H9 (cell line): ENCODE results near the gene LDLRAD4. TPM values are rescaled to one million over a fixed set of nuclear protein-coding genes. Genes with fewer than 3 reads are reported as not detected.
A peak's percentile ranks its signal among the peaks of the same experiment; 100 is the strongest.
"Not testable (repeated sequence)": the region's sequence is repeated elsewhere in the genome, so short reads cannot be mapped to it uniquely, and the experiment has no call there.

Source experiments
- DNase-seq: peaks from one replicate; pipeline ENCODE4 v3.0.0-alpha.2; 2017
- H2AFZ ChIP-seq: one replicate; pipeline ENCODE4 v1.6.1; 2013; ENCODE audit warnings: mild to moderate bottlenecking, low read length, control low read depth, moderate library complexity
- H2AK5ac ChIP-seq: 2 replicates; pipeline ENCODE4 v1.6.1; 2013; ENCODE audit warnings: low read length, control low read depth, mixed read lengths; ENCODE audit not compliant: insufficient read length
- H2BK120ac ChIP-seq: one replicate; pipeline ENCODE4 v1.6.1; 2013; ENCODE audit warnings: low read depth, mild to moderate bottlenecking, low read length, control low read depth, inconsistent platforms; ENCODE audit not compliant: poor library complexity, severe bottlenecking
- H2BK12ac ChIP-seq: 2 replicates; pipeline ENCODE4 v1.6.1; 2013; ENCODE audit warnings: low read length, control low read depth, mixed read lengths, low read depth; ENCODE audit not compliant: insufficient read length
- H2BK15ac ChIP-seq: 2 replicates; pipeline ENCODE4 v1.6.1; 2013; ENCODE audit warnings: low read depth, low read length, control low read depth
- H2BK20ac ChIP-seq: one replicate; pipeline ENCODE4 v1.6.1; 2013; ENCODE audit warnings: low read depth, mild to moderate bottlenecking, low read length, control low read depth, inconsistent platforms; ENCODE audit not compliant: poor library complexity, severe bottlenecking
- H2BK5ac ChIP-seq: 2 replicates; pipeline ENCODE4 v1.6.1; 2013; ENCODE audit warnings: low read length, control low read depth, mixed read lengths; ENCODE audit not compliant: insufficient read length
- H3K14ac ChIP-seq: 2 replicates; pipeline ENCODE4 v1.6.1; 2013; ENCODE audit warnings: low read length, control low read depth; ENCODE audit not compliant: insufficient read depth
- H3K18ac ChIP-seq: 2 replicates; pipeline ENCODE4 v1.6.1; 2013; ENCODE audit warnings: low read depth, mild to moderate bottlenecking, mixed read lengths, low read length, control low read depth; ENCODE audit not compliant: insufficient read length
- H3K23ac ChIP-seq: 2 replicates; pipeline ENCODE4 v1.6.1; 2013; ENCODE audit warnings: low read length, control low read depth, mixed read lengths, low read depth; ENCODE audit not compliant: insufficient read length
- H3K23me2 ChIP-seq: 2 replicates; pipeline ENCODE4 v1.6.1; 2013; ENCODE audit warnings: low read depth, mild to moderate bottlenecking, mixed read lengths, low read length, control low read depth; ENCODE audit not compliant: insufficient read length, poor library complexity, severe bottlenecking
- H3K27ac ChIP-seq: 2 replicates; pipeline ENCODE4 v1.5.1; 2013; ENCODE audit warnings: low read length, control low read depth, mixed read lengths, low read depth; ENCODE audit not compliant: insufficient read length
- H3K27me3 ChIP-seq: 2 replicates; pipeline ENCODE4 v1.6.1; 2013; ENCODE audit warnings: low read length, control low read depth, inconsistent platforms; ENCODE audit not compliant: insufficient read depth
- H3K4ac ChIP-seq: 2 replicates; pipeline ENCODE4 v1.6.1; 2013; ENCODE audit warnings: low read depth, mild to moderate bottlenecking, control low read depth, inconsistent platforms, low read length, moderate library complexity
- H3K4me1 ChIP-seq: 2 replicates; pipeline ENCODE4 v1.6.1; 2013; ENCODE audit warnings: low read length, control low read depth, inconsistent platforms; ENCODE audit not compliant: insufficient read depth
- H3K4me2 ChIP-seq: 2 replicates; pipeline ENCODE4 v1.6.1; 2013; ENCODE audit warnings: low read length, control low read depth, mixed read lengths; ENCODE audit not compliant: insufficient read length, insufficient read depth
- H3K56ac ChIP-seq: 2 replicates; pipeline ENCODE4 v1.6.1; 2013; ENCODE audit warnings: low read depth, mild to moderate bottlenecking, mixed read lengths, low read length, control low read depth; ENCODE audit not compliant: insufficient read length
- H3K79me1 ChIP-seq: 2 replicates; pipeline ENCODE4 v1.6.1; 2013; ENCODE audit warnings: low read depth, mild to moderate bottlenecking, moderate library complexity, low read length, control low read depth, inconsistent platforms; ENCODE audit not compliant: insufficient read depth, poor library complexity, severe bottlenecking
- H3K79me2 ChIP-seq: 2 replicates; pipeline ENCODE4 v1.6.1; 2013; ENCODE audit warnings: low read length, control low read depth, inconsistent platforms; ENCODE audit not compliant: insufficient read depth
- H3K9ac ChIP-seq: 2 replicates; pipeline ENCODE4 v1.6.1; 2013; ENCODE audit warnings: low read length, control low read depth, mixed read lengths; ENCODE audit not compliant: insufficient read length; ENCODE audit errors: extremely low read depth
- H3K9me3 ChIP-seq: one replicate; pipeline ENCODE4 v1.6.1; 2013; ENCODE audit warnings: low read depth, low read length, inconsistent platforms; ENCODE audit not compliant: control insufficient read depth
- H3T11ph ChIP-seq: one replicate; pipeline ENCODE4 v1.6.1; 2013; ENCODE audit warnings: mild to moderate bottlenecking, low read length, control low read depth, inconsistent platforms
- H4K20me1 ChIP-seq: one replicate; pipeline ENCODE4 v1.6.1; 2013; ENCODE audit not compliant: control insufficient read depth, insufficient read length, insufficient read depth
- H4K5ac ChIP-seq: 2 replicates; pipeline ENCODE4 v1.6.1; 2013; ENCODE audit warnings: low read depth, mild to moderate bottlenecking, mixed read lengths, low read length, control low read depth; ENCODE audit not compliant: insufficient read length
- H4K8ac ChIP-seq: replicated peaks from 2 replicates; pipeline ENCODE4 v1.6.1; 2013; ENCODE audit warnings: low read length, control low read depth, mixed read lengths, low read depth; ENCODE audit not compliant: insufficient read length
- H4K91ac ChIP-seq: 2 replicates; pipeline ENCODE4 v1.6.1; 2013; ENCODE audit warnings: low read depth, mild to moderate bottlenecking, moderate library complexity, mixed read lengths, low read length, control low read depth; ENCODE audit not compliant: insufficient read length
- H3K27ac Mint-ChIP-seq, 3 experiments: 2 replicates in 2 of 3; 3 replicates in 1 of 3; pipeline ENCODE4 v1.8.0; 2020 to 2021; ENCODE audit warnings: mixed read lengths in 3 of 3, mild to moderate bottlenecking in 1 of 3, moderate library complexity in 1 of 3
- H3K27me3 Mint-ChIP-seq: 2 replicates; pipeline ENCODE4 v1.8.0; 2021; ENCODE audit warnings: low read depth, mild to moderate bottlenecking, moderate library complexity, mixed read lengths
- H3K36me3 Mint-ChIP-seq, 3 experiments: 2 replicates in 2 of 3; 3 replicates in 1 of 3; pipeline ENCODE4 v1.8.0; 2020 to 2021; ENCODE audit warnings: low read depth in 3 of 3, mixed read lengths in 3 of 3; ENCODE audit not compliant: insufficient read depth in 1 of 3
- H3K4me1 Mint-ChIP-seq, 2 experiments: 2 replicates each; pipeline ENCODE4 v1.8.0; 2020; ENCODE audit warnings: mixed read lengths in 2 of 2
- H3K4me3 Mint-ChIP-seq, 2 experiments: 2 replicates in 1 of 2; 3 replicates in 1 of 2; pipeline ENCODE4 v1.8.0; 2020 to 2021; ENCODE audit warnings: mild to moderate bottlenecking in 2 of 2, mixed read lengths in 2 of 2, moderate library complexity in 1 of 2
- H3K9me3 Mint-ChIP-seq, 2 experiments: 2 replicates in 1 of 2; 3 replicates in 1 of 2; pipeline ENCODE4 v1.8.0; 2020; ENCODE audit warnings: mild to moderate bottlenecking in 2 of 2, mixed read lengths in 2 of 2, moderate library complexity in 1 of 2
- WGBS: extraction: QIAGEN DNeasy Blood & Tissue Kit; methylation state at CpG from one replicate; pipeline ENCODE4 v1.1.7; 2013; ENCODE audit warnings: missing lambda C conversion rate, low lambda C conversion rate, mixed read lengths; ENCODE audit not compliant: insufficient read length; ENCODE audit errors: extremely low coverage; 5-methylcytosine and 5-hydroxymethylcytosine counted together
- total RNA-seq: library from RNA; stranded (reverse); gene quantifications from 2 replicates; pipeline ENCODE4 v1.2.1, GENCODE V29; 2021
- TF ChIP-seq, protein P1 (sequence below): fragments of 200-600 bp; sonication (generic); conservative IDR thresholded peaks from 3 replicates; pipeline ENCODE4 v1.8.0; 2021; ENCODE audit warnings: antibody characterized with exemption, mild to moderate bottlenecking

The LDLRAD4 gene
- total RNA-seq, 1 experiment from 2014 or later: 3.9 TPM

DNA sequence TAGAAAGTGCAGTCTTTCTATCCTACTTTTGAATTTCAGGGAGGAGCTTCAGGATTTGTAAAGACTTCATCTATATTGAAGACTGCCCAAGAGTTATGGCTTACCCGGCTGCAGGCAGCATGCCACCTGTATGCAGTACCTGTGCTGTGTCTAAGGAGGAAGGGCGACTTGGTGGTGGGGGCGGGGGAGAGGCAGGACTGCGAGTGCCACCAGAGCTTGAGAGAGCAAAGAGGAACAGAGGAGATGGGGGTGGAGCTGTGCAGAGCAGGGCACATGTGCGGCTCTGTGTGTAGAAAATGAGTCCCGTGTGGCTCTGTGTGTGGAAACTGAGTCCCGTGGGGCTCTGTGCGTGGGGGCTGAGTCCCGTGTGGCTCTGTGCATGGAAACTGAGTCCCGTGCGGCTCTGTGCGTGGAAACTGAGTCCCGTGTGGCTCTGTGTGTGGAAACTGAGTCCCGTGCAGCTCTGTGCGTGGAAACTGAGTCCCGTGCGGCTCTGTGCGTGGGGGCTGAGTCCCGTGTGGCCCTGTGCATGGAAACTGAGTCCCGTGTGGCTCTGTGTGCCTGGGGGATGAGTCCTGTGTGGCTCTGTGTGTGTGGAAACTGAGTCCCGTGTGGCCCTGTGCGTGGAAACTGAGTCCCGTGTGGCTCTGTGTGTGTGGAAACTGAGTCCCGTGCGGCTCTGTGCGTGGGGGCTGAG lies 43.2 kb downstream of the LDLRAD4 start:
- Histone ChIP-seq H2BK15ac (no peak overlapping the region), H3K14ac (no peak overlapping the region), H2BK12ac (no peak overlapping the region), H3K23ac (no peak overlapping the region), H3K9me3 (no peaks in the 10 kb centered on the region), H4K8ac (no peak overlapping the region), H3K4me1 (no peaks in the 10 kb centered on the region), H4K91ac (no peak overlapping the region), H4K5ac (no peak overlapping the region), H4K20me1 (no peaks in the 10 kb centered on the region), H3K9ac (no peak overlapping the region), H2AK5ac (no peak overlapping the region), H3T11ph (no peak overlapping the region), H2BK5ac (no peak overlapping the region), H3K4me2 (no peak overlapping the region), H2BK120ac (no peak overlapping the region), H3K18ac (no peak overlapping the region), H3K79me1 (no peaks in the 10 kb centered on the region), H3K4ac (no peak overlapping the region), H3K27me3 (no peaks in the 10 kb centered on the region), H3K23me2 (peaks cover 3% of the 10 kb centered on the region), H3K27ac (no peak overlapping the region), H2AFZ (no peak overlapping the region), H3K79me2 (no peaks in the 10 kb centered on the region), H3K56ac (no peak overlapping the region), H2BK20ac (no peak overlapping the region)
- H3K27me3 Mint-ChIP-seq: peaks cover 3% of the 10 kb centered on the region
- peaks cover 22 to 26% of the 10 kb centered on the region in 2 experiments for H3K4me1 Mint-ChIP-seq
- no peak overlapping the region; a peak in 1 of 5 replicates for H3K4me3 Mint-ChIP-seq
- no peak overlapping the region; a peak in 1 of 7 replicates for H3K27ac Mint-ChIP-seq
- H3K9me3 Mint-ChIP-seq: no peaks in the 10 kb centered on the region
- no CpG with 5 or more reads among the region's 26 CpGs for WGBS
- peak; percentile 57 for DNase-seq
- no peaks in the 10 kb centered on the region for H3K36me3 Mint-ChIP-seq
- TF ChIP-seq, protein P1, sequence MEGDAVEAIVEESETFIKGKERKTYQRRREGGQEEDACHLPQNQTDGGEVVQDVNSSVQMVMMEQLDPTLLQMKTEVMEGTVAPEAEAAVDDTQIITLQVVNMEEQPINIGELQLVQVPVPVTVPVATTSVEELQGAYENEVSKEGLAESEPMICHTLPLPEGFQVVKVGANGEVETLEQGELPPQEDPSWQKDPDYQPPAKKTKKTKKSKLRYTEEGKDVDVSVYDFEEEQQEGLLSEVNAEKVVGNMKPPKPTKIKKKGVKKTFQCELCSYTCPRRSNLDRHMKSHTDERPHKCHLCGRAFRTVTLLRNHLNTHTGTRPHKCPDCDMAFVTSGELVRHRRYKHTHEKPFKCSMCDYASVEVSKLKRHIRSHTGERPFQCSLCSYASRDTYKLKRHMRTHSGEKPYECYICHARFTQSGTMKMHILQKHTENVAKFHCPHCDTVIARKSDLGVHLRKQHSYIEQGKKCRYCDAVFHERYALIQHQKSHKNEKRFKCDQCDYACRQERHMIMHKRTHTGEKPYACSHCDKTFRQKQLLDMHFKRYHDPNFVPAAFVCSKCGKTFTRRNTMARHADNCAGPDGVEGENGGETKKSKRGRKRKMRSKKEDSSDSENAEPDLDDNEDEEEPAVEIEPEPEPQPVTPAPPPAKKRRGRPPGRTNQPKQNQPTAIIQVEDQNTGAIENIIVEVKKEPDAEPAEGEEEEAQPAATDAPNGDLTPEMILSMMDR: no peak

DNA sequence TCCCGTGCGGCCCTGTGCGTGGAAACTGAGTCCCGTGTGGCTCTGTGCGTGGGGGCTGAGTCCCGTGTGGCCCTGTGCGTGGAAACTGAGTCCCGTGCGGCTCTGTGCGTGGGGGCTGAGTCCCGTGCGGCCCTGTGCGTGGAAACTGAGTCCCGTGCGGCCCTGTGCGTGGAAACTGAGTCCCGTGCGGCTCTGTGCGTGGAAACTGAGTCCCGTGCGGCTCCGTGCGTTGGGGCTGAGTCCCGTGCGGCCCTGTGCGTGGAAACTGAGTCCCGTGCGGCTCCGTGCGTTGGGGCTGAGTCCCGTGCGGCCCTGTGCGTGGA lies 43.8 kb downstream of the LDLRAD4 start:
- H3K4me1 ChIP-seq, H3K23ac ChIP-seq, H3K79me1 ChIP-seq, H3K27me3 ChIP-seq, H3K56ac ChIP-seq, H2BK12ac ChIP-seq, H3K27ac ChIP-seq, H2AK5ac ChIP-seq, H2BK20ac ChIP-seq, H3K23me2 ChIP-seq, H4K91ac ChIP-seq, H3K27ac Mint-ChIP-seq, H3K36me3 Mint-ChIP-seq, H3K79me2 ChIP-seq, H3K4me2 ChIP-seq, H3K27me3 Mint-ChIP-seq, H3T11ph ChIP-seq, H2BK5ac ChIP-seq, H3K9me3 Mint-ChIP-seq, H2BK120ac ChIP-seq, H3K9ac ChIP-seq, H4K5ac ChIP-seq, H4K20me1 ChIP-seq, H3K14ac ChIP-seq, H3K4me3 Mint-ChIP-seq, DNase-seq, H3K9me3 ChIP-seq, H4K8ac ChIP-seq, H3K4ac ChIP-seq, H3K18ac ChIP-seq, H2AFZ ChIP-seq, H2BK15ac ChIP-seq: not testable (repeated sequence)
- no CpG with 5 or more reads among the region's 33 CpGs for WGBS
- peaks cover 23 to 24% of the 10 kb centered on the region in 2 experiments for H3K4me1 Mint-ChIP-seq
